Heart right ventricle (tissue), 16 donors: Measurements from ENCODE around the gene TRMT5. TPM values are rescaled to one million over a fixed set of nuclear protein-coding genes. Genes with fewer than 3 reads are reported as not detected.
A peak's percentile ranks its signal among the peaks of the same experiment; 100 is the strongest.

Experiments
- ATAC-seq, 8 donors: fragments of 200-7000 bp; cut with Tn5 transposase; one replicate each; pipeline ENCODE4 v1.9.1; 2020; ENCODE audit warnings: mild to moderate bottlenecking in 8 of 8, moderate library complexity in 8 of 8, moderate number of reproducible peaks in 1 of 8
- DNase-seq, 2 donors: peaks; one replicate each; pipeline ENCODE4 v3.0.0-alpha.2; 2020
- H3K27ac ChIP-seq, 10 donors: fragments of 200-600 bp; sonication (generic) in 2 of 10; one replicate each; pipeline versions ENCODE4 v1.5.0 to v1.8.0; 2020 to 2022; ENCODE audit warnings: mild to moderate bottlenecking in 3 of 10
- H3K27me3 ChIP-seq, 7 donors: fragments of 200-600 bp; one replicate each; pipeline ENCODE4 v1.8.0; 2021 to 2022; ENCODE audit warnings: mild to moderate bottlenecking in 2 of 7
- H3K36me3 ChIP-seq, 9 donors: fragments of 200-600 bp; sonication (generic) in 1 of 9; one replicate each; pipeline versions ENCODE4 v1.5.0 to v1.8.0; 2020 to 2022; ENCODE audit warnings: mild to moderate bottlenecking in 2 of 9
- H3K4me1 ChIP-seq, 9 donors: fragments of 200-600 bp; sonication (generic) in 1 of 9; one replicate each; pipeline versions ENCODE4 v1.5.0 to v1.8.0; 2020 to 2022; ENCODE audit warnings: mild to moderate bottlenecking in 4 of 9
- H3K4me3 ChIP-seq, 10 donors: fragments of 200-600 bp; sonication (generic) in 2 of 10; one replicate each; pipeline versions ENCODE4 v1.5.0 to v1.8.0; 2020 to 2022; ENCODE audit warnings: mild to moderate bottlenecking in 7 of 10, moderate library complexity in 2 of 10
- H3K9me3 ChIP-seq, 11 donors: fragments of 200-600 bp in 10 of 11; sonication (generic) in 2 of 11; one replicate each; pipeline versions ENCODE4 v1.5.0 to v1.8.0; 2013 to 2022; ENCODE audit warnings: mild to moderate bottlenecking in 2 of 11, control low read depth in 1 of 11, moderate library complexity in 1 of 11
- WGBS, 2 donors: extraction: QIAGEN DNeasy Blood & Tissue Kit; methylation state at CpG; one replicate each; pipeline ENCODE4 v1.1.7; 2013; ENCODE audit warnings: inconsistent platforms in 1 of 2; 5-methylcytosine and 5-hydroxymethylcytosine counted together
- intact Hi-C, 10 donors: fragments of 100-400 bp; cut with DNase I; formaldehyde crosslinking; loops; one replicate each; pipeline versions ENCODE4 v1.11.1 to v1.14.2; 2022
- polyA plus RNA-seq, 2 donors: library from polyadenylated mRNA; stranded (reverse); fragments of 200-250 nt; gene quantifications; one replicate each; pipeline ENCODE4 v1.2.3, GENCODE V29; 2013
- total RNA-seq, 10 donors: library from RNA; stranded (reverse); fragmentation: NEBNext Ultra II Directional in 3 of 10; extraction: Animal tissue kit (Norgen Biotek cat#: 25700) in 3 of 10; gene quantifications; one replicate each; pipeline versions ENCODE4 v1.2.1 to v1.2.4, GENCODE V29; 2021 to 2023
- TF ChIP-seq, protein P1 (sequence below), 9 donors: fragments of 200-600 bp; sonication (generic) in 2 of 9; IDR thresholded peaks; one replicate each; pipeline versions ENCODE4 v1.5.0 to v1.8.0; 2021 to 2022; ENCODE audit warnings: antibody characterized with exemption in 9 of 9, mild to moderate bottlenecking in 5 of 9, moderate library complexity in 1 of 9
- donor health status: Arrhythmogenic right ventricular cardiomyopathy.
- donor health status: ischemic (EF 13 %, LVEDD 7.1; RV severe dilation, severe dysfunction).
- donor health status: healthy with polysubstance abuse.
- donor health status: DM: no; HTN: yes; CAD: no.
- donor health status: DM: no; HTN: no; CAD: no.
- donor health status: ischemic (EF 25% LVEDD 6.9; RV normal size, moderate dysfunction).
- donor health status: ischemic (EF 25% LVEDD 5.7; RV mildly dilated, moderate dysfunction).
- donor health status: healthy.
- donor health status: DM: yes; HTN: yes; CAD: no.
- donor health status: Ischemic cardiomyopathy.
- donor health status: ischemic (EF 35%, LVEDD 5.7; RV mildly dilated, moderate dysfunction).
- donor health status: nonischemic (EF 11% LVEDD 7.7; RV severe dilation, severe dysfunction).
- donor health status: DM: yes; HTN: yes; CAD: no.
- donor health status: PGD.
- donor health status: ischemic (EF 29% LVEDD 5.4; RV normal size, mild dysfunction).
- donor health status: nonischemic (EF 23%, LVEDD 6.1; RV moderate dilation, normal function).

TRMT5 gene
- total and polyA plus RNA-seq, 12 donors: 2.0 to 8.9 (median 6.6) TPM

DNA sequence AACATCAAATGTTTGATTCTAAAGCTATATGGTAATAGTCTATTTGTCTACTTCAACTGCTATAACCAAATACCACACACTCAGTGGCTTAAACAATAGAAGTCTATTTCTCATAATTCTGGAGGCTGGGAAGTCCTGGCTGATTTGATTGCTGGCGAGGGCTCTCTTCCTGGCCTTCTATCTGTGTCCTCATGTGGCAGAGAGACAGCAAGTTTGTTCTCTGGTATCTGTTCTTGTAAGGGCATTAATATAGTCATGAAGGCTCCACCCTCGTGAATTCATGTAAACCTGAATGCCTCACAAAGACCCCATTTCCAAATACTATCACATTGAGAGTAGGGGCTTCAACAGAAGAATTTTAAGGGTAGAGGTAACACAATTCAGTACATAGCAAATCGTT is 34.1 kb downstream of the TRMT5 start:
- H3K27ac ChIP-seq: no peak overlapping the region

DNA sequence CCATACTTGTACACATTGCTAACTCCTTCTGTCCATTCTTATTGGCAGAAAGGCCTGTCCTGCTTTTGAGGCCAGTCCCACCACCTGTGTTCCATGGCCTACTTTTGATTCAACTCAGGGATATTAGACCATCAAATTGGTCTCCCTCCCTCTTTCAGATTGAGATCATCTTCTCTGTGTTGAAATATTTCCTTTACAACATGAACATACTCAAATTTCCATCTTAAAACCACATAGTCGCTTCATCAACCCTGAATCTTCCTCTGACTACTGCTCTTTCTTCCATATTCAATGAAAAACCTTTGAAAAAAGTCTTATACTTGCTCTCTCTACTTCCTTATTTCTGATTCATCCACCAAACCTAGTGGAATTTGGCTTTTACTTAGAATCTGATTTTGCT is 34.9 kb downstream of the TRMT5 start:
- no peaks in the 10 kb centered on the region for H3K9me3 ChIP-seq
- H3K4me1 ChIP-seq: peaks cover 0 to 31% (median 17%) of the 10 kb centered on the region in 9 donors
- no peaks in the 10 kb centered on the region for H3K27me3 ChIP-seq
- TF ChIP-seq, protein P1, sequence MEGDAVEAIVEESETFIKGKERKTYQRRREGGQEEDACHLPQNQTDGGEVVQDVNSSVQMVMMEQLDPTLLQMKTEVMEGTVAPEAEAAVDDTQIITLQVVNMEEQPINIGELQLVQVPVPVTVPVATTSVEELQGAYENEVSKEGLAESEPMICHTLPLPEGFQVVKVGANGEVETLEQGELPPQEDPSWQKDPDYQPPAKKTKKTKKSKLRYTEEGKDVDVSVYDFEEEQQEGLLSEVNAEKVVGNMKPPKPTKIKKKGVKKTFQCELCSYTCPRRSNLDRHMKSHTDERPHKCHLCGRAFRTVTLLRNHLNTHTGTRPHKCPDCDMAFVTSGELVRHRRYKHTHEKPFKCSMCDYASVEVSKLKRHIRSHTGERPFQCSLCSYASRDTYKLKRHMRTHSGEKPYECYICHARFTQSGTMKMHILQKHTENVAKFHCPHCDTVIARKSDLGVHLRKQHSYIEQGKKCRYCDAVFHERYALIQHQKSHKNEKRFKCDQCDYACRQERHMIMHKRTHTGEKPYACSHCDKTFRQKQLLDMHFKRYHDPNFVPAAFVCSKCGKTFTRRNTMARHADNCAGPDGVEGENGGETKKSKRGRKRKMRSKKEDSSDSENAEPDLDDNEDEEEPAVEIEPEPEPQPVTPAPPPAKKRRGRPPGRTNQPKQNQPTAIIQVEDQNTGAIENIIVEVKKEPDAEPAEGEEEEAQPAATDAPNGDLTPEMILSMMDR (IDR thresholded peaks at IDR 0.05): no peak
- no peak overlapping the region for H3K27ac ChIP-seq
- DNase-seq: no peak
- no peak for ATAC-seq
- intact Hi-C loops: no loop called here
- no peak overlapping the region for H3K4me3 ChIP-seq
- whole genome bisulfite sequencing, 2 donors: 95% methylated on average over 1 of the region's 1 CpG
- H3K36me3 ChIP-seq: no peaks in the 10 kb centered on the region

More for the DNA sequence above, 34.1 kb downstream of the TRMT5 start:
- Histone ChIP-seq H3K9me3 (no peaks in the 10 kb centered on the region), H3K27me3 (no peaks in the 10 kb centered on the region), H3K36me3 (no peaks in the 10 kb centered on the region), H3K4me3 (no peak overlapping the region), H3K4me1 (peaks cover 0 to 39% (median 17%) of the 10 kb centered on the region in 9 donors)
- TF ChIP-seq, protein P1 (IDR thresholded peaks at IDR 0.05): no peak
- intact Hi-C loops: no loop called here
- DNase-seq (no peak), ATAC-seq (peak in 1 of 8 donors; percentile 57)
- 90 to 92% methylated on average over 3 of the region's 3 CpGs for WGBS, 2 donors

DNA sequence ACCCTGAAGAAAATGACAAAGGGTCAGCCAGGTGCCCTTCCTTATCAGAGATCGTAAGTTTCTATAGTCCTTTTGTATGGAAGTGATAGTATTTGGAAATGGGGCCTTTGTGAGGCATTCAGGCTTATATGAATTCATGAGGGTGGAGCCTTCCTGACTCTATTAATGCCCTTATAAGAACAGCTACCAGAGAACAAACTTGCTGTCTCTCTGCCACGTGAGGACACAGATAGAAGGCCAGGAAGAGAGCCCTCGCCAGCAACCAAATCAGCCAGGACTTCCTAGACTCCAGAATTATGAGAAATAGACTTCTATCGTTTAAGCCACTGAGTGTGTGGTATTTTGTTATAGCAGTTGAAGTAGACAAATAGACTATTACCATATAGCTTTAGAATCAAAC is 36.7 kb downstream of the TRMT5 start:
- peak in 1 of 2 donors; percentile 13 for DNase-seq
- 27 to 29% methylated on average over 4 of the region's 4 CpGs for WGBS, 2 donors
- H3K27ac ChIP-seq: peak overlapping the region in 4 of 10 donors; percentile 17 to 46 (median 32)

DNA sequence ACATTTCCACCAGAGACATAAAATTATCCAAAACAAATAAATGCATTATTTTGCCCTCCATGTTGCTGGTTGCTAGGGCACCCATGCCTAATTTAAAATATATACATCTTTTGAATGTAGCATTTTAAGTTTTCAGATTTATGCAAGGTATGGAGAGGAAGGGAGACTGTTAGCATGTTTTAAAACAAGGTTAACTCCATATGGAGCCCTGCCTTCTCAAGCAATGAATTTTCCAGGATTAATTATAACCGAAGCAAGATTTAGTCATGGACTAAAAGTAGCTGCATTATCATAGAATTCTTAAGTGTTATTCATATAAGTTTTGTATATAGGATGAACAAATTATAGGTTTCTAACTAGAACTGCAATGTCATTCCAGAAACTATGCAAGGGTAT is 37.2 kb downstream of the TRMT5 start:
- ATAC-seq: no peak
- peak overlapping the region in 4 of 10 donors; percentile 17 to 46 (median 32) for H3K27ac ChIP-seq
- peaks cover 0 to 19% (median 13%) of the 10 kb centered on the region in 9 donors for H3K4me1 ChIP-seq
- no peaks in the 10 kb centered on the region for H3K27me3 ChIP-seq
- no peak overlapping the region for H3K4me3 ChIP-seq
- no peaks in the 10 kb centered on the region for H3K9me3 ChIP-seq
- DNase-seq: no peak
- WGBS, 2 donors: 86 to 87% methylated on average over 1 of the region's 1 CpG
- intact Hi-C loops: no loop called here
- no peaks in the 10 kb centered on the region for H3K36me3 ChIP-seq
- TF ChIP-seq, protein P1 (IDR thresholded peaks at IDR 0.05): no peak

More for the DNA sequence above, 36.7 kb downstream of the TRMT5 start:
- intact Hi-C loops: no loop called here
- ATAC-seq: peak in 6 of 8 donors; percentile 60 to 85 (median 72)
- no peaks in the 10 kb centered on the region for H3K27me3 ChIP-seq
- peaks cover 0 to 19% (median 13%) of the 10 kb centered on the region in 9 donors for H3K4me1 ChIP-seq
- no peak overlapping the region for H3K4me3 ChIP-seq
- no peaks in the 10 kb centered on the region for H3K9me3 ChIP-seq
- no peaks in the 10 kb centered on the region for H3K36me3 ChIP-seq
- TF ChIP-seq, protein P1 (IDR thresholded peaks at IDR 0.05): no peak
